Stomach (tissue), 9 donors: ENCODE measurements around the gene AP1B1. TPM values are rescaled to one million over a fixed set of nuclear protein-coding genes. Genes with fewer than 3 reads are reported as not detected.

Experiments
- DNase-seq, 2 donors: peaks; one replicate each; pipeline versions ENCODE4 v3.0.0 to v3.0.0-alpha.2; 2013 to 2019
- H3K27ac ChIP-seq, 5 donors: fragments of 200-600 bp in 4 of 5; sonication (generic) in 4 of 5; one replicate each; pipeline ENCODE4 v1.5.1; 2013 to 2019; ENCODE audit warnings: mild to moderate bottlenecking in 1 of 5, moderate library complexity in 1 of 5
- H3K27me3 ChIP-seq, 3 donors: fragments of 200-600 bp; sonication (generic); one replicate each; pipeline ENCODE4 v1.5.1; 2017 to 2019; ENCODE audit warnings: mixed run types in 1 of 3
- H3K36me3 ChIP-seq, 4 donors: fragments of 200-600 bp; sonication (generic); 1 replicate in 3 of 4; 2 replicates in 1 of 4; pipeline ENCODE4 v1.5.1; 2016 to 2019
- H3K4me1 ChIP-seq, 4 donors: fragments of 200-600 bp; sonication (generic); one replicate each; pipeline ENCODE4 v1.5.1; 2016 to 2019
- H3K4me3 ChIP-seq, 4 donors: fragments of 200-600 bp; sonication (generic) in 3 of 4; one replicate each; pipeline ENCODE4 v1.5.1; 2016 to 2019; ENCODE audit warnings: mild to moderate bottlenecking in 1 of 4
- H3K9me3 ChIP-seq, 4 donors: fragments of 200-600 bp; sonication (generic); one replicate each; pipeline ENCODE4 v1.5.1; 2016 to 2019
- EP300 ChIP-seq: sonication (generic); formaldehyde crosslinking; IDR thresholded peaks from one replicate; pipeline ENCODE4 v1.6.1; 2017; ENCODE audit warnings: antibody characterized with exemption
- POLR2A ChIP-seq, 4 donors: fragments of 450-650 bp; IDR thresholded peaks; one replicate each; pipeline ENCODE4 v1.6.1; 2016; ENCODE audit warnings: antibody characterized with exemption in 4 of 4, control low read depth in 2 of 4, mild to moderate bottlenecking in 1 of 4, moderate library complexity in 1 of 4
- POLR2AphosphoS5 ChIP-seq, 3 donors: sonication (generic); formaldehyde crosslinking; IDR thresholded peaks; one replicate each; pipeline ENCODE4 v1.6.1; 2016; ENCODE audit warnings: antibody characterized with exemption in 3 of 3
- WGBS, 5 donors: extraction: QIAGEN DNeasy Blood & Tissue Kit in 3 of 5; methylation state at CpG; one replicate each; pipeline versions ENCODE4 v1.1.5 to v1.1.7; 2013 to 2018; 5-methylcytosine and 5-hydroxymethylcytosine counted together
- intact Hi-C: fragments of 100-400 bp; cut with DNase I; formaldehyde crosslinking; loops from one replicate; pipeline ENCODE4 v1.15.1; 2023; ENCODE audit warnings: low total_unique reads
- polyA plus RNA-seq, 3 donors: library from polyadenylated mRNA; stranded (reverse); fragments of 200-250 nt; gene quantifications; one replicate each; pipeline ENCODE4 v1.2.3, GENCODE V29; 2013
- total RNA-seq, 5 donors: library from RNA; depleted of rRNA; stranded (reverse); fragments of >200 nt; gene quantifications; one replicate each; pipeline versions ENCODE4 v1.1.0 to v1.2.3, GENCODE V29; 2014 to 2016
- TF ChIP-seq, protein P1 (sequence below), 7 experiments: fragments of 450-650 bp in 4 of 7; fragments of 200-600 bp in 3 of 7; sonication (generic) in 3 of 7; IDR thresholded peaks; one replicate each; pipeline ENCODE4 v1.5.1; 2016 to 2019; ENCODE audit warnings: antibody characterized with exemption in 7 of 7, control low read depth in 2 of 7, mild to moderate bottlenecking in 1 of 7
- donor health status: healthy with polysubstance abuse.
- donor health status: Bipolar disorder and iron deficiency.
- donor health status: healthy.

AP1B1 gene
- total and polyA plus RNA-seq, 8 donors: 19.8 to 109 (median 43.9) TPM

DNA sequence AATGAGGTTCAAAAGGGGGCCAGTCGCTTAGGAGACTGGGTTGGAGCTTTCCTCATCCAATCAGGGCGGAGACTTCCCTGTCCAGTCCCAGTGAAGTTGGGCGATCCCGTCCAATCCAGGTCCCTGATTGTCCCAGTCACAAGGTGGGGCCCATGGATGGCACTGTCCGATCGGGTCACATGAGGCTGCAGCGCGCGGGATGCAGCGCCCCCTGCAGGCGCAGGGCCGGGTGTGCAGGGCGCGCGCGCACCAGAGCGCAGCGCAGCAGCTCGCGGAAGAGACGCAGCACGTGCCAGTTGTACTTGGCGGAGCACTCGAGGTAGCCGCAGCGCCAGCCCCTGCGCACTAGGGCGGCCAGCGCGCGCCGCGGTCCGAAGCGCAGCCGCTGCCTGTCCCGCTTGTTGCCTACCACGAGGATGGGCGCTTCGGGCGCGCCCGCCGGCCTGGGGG is 75.2 kb downstream of the AP1B1 start:
- peak in 1 of 2 donors; percentile 83 for DNase-seq
- Histone ChIP-seq H3K36me3 (no peaks in the 10 kb centered on the region), H3K4me1 (peaks cover 65 to 76% (median 72%) of the 10 kb centered on the region in 4 donors), H3K4me3 (no peak overlapping the region), H3K27me3 (peaks cover 15 to 45% (median 40%) of the 10 kb centered on the region in 3 donors), H3K27ac (no peak overlapping the region), H3K9me3 (no peaks in the 10 kb centered on the region)
- intact Hi-C loops: no loop called here
- TF ChIP-seq, protein P1, sequence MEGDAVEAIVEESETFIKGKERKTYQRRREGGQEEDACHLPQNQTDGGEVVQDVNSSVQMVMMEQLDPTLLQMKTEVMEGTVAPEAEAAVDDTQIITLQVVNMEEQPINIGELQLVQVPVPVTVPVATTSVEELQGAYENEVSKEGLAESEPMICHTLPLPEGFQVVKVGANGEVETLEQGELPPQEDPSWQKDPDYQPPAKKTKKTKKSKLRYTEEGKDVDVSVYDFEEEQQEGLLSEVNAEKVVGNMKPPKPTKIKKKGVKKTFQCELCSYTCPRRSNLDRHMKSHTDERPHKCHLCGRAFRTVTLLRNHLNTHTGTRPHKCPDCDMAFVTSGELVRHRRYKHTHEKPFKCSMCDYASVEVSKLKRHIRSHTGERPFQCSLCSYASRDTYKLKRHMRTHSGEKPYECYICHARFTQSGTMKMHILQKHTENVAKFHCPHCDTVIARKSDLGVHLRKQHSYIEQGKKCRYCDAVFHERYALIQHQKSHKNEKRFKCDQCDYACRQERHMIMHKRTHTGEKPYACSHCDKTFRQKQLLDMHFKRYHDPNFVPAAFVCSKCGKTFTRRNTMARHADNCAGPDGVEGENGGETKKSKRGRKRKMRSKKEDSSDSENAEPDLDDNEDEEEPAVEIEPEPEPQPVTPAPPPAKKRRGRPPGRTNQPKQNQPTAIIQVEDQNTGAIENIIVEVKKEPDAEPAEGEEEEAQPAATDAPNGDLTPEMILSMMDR (IDR thresholded peaks at IDR 0.05): peak in 5 of 7 experiments; percentile 30 to 64 (median 54)
- no peak for TF ChIP-seq POLR2A (IDR thresholded peaks at IDR 0.05)
- TF ChIP-seq POLR2AphosphoS5 (IDR thresholded peaks at IDR 0.05): peak in 2 of 3 donors; percentile 6 to 44
- TF ChIP-seq EP300: no peak
- 16 to 46% (median 19%) methylated on average over 4 to 44 of the region's 44 CpGs for WGBS, 5 donors

DNA sequence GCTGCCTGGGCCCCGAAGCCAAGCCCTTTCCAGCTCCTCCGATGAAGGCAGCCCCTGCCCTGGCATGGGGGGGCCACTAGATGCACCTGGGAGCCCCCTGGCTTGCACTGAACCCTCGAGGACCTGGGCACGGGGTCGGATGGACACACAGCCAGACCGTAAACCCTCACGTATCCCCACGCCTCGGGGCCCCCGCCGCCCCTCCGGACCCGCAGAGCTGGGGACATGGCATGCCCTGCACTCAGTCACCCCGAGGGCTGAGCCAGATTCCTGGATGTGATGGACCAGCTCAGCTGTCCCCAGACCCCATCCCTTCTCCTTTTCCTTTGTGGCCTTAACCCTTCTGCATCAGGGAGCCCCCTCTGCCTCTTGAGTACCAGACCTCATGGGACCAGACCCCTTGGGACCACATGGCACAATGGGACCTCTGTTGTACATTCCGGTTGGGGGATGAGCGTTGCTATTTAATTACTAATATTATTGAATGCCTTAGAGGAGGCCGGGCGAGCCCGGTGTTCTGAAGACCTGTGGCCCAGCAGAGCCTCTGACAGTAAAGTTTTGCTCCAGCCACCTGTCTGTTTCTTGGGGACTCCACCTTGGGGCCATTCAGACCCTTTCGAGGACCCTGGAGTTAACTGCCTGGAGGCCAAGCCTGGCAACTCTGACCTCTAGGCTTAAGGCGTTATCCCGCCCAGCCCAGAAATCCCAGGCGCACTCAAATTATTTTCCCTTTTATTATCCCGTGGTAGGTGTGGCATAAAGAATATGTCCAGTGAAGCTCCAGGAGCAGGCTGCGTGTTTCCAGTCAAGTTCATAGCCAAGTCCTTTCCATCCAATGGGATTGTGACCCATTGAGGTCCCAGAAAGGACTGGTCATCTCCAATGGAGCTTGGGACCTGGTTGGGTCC is 75.9 kb downstream of the AP1B1 start:
- Histone ChIP-seq H3K27me3 (peaks cover 15 to 45% (median 40%) of the 10 kb centered on the region in 3 donors), H3K9me3 (no peaks in the 10 kb centered on the region), H3K4me1 (peaks cover 72 to 82% (median 79%) of the 10 kb centered on the region in 4 donors), H3K27ac (peak overlapping the region in 2 of 5 donors; percentile 88 to 90), H3K36me3 (no peaks in the 10 kb centered on the region), H3K4me3 (no peak overlapping the region)
- DNase-seq: no peak
- intact Hi-C loops: no loop called here
- 86 to 94% (median 91%) methylated on average over 23 to 25 of the region's 25 CpGs for WGBS, 5 donors
- TF ChIP-seq EP300 (no peak), POLR2AphosphoS5 (IDR thresholded peaks at IDR 0.05) (no peak), POLR2A (IDR thresholded peaks at IDR 0.05) (no peak)
- TF ChIP-seq, protein P1 (IDR thresholded peaks at IDR 0.05): no peak

DNA sequence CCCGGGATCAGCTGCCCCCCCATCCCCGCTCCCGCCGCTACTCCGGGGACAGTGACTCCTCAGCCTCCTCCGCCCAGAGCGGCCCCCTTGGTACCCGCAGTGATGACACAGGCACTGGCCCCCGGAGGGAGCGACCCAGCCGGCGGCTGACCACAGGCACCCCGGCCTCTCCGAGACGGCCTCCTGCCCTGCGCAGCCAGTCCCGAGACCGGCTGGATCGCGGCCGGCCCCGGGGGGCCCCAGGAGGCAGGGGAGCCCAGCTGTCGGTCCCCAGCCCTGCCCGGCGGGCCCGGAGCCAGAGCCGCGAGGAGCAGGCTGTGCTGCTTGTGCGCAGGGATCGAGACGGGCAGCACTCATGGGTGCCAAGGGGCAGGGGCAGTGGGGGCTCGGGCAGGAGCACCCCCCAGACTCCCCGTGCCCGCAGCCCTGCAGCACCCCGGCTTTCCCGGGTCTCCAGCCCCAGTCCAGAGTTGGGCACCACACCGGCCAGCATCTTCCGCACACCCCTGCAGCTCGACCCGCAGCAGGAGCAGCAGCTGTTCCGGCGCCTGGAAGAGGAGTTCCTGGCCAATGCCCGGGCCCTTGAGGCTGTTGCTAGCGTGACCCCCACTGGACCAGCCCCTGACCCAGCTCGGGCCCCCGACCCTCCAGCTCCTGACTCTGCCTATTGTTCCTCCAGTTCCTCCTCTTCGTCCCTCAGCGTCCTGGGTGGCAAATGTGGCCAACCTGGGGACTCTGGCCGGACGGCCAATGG is 76.7 kb downstream of the AP1B1 start:
- Histone ChIP-seq H3K27me3 (peaks cover 15 to 47% (median 38%) of the 10 kb centered on the region in 3 donors), H3K9me3 (no peaks in the 10 kb centered on the region), H3K4me1 (peaks cover 77 to 89% (median 84%) of the 10 kb centered on the region in 4 donors), H3K4me3 (peak overlapping the region; percentile 6 to 31 (median 13)), H3K27ac (peak overlapping the region; percentile 48 to 90 (median 88)), H3K36me3 (no peaks in the 10 kb centered on the region)
- no peak for TF ChIP-seq POLR2A (IDR thresholded peaks at IDR 0.05)
- TF ChIP-seq, protein P1 (IDR thresholded peaks at IDR 0.05): no peak
- TF ChIP-seq EP300: no peak
- no peak for TF ChIP-seq POLR2AphosphoS5 (IDR thresholded peaks at IDR 0.05)
- 59 to 71% (median 67%) methylated on average over 34 to 50 of the region's 50 CpGs for WGBS, 5 donors
- intact Hi-C loops: no loop called here
- peak in 1 of 2 donors; percentile 43 for DNase-seq

DNA sequence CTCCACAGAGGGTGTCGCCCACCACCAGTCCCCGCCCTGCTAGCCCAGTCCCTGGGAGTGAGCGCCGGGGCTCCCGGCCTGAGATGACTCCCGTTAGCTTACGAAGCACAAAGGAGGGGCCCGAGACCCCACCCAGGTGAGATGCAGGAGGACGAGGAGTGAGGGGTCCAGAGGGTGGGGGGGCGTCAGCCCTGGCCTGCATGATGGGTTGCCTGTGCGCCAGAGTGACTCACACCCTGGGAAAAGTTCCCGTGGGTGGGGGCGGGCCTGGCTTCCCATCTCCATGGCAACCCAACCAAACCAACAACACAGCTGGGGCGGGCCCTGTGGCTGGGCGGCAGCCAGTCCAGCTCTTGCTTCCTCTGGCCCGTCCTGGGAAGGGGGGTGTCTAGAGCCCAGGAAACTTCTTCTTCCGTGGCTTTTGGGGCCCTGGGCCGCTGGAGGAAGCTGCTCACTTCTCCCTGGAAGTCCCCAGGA is 77.5 kb downstream of the AP1B1 start:
- peaks cover 79 to 93% (median 90%) of the 10 kb centered on the region in 4 donors for H3K4me1 ChIP-seq
- no peaks in the 10 kb centered on the region for H3K9me3 ChIP-seq
- H3K27ac ChIP-seq: peak overlapping the region; percentile 48 to 90 (median 88)
- WGBS, 5 donors: 7 to 11% (median 9%) methylated on average over 12 to 18 of the region's 18 CpGs
- peaks cover 10 to 40% (median 30%) of the 10 kb centered on the region in 3 donors for H3K27me3 ChIP-seq
- no peaks in the 10 kb centered on the region for H3K36me3 ChIP-seq
- DNase-seq: peak; percentile 89 to 98
- TF ChIP-seq, protein P1 (IDR thresholded peaks at IDR 0.05): no peak
- TF ChIP-seq POLR2AphosphoS5 (IDR thresholded peaks at IDR 0.05): peak in 2 of 3 donors; percentile 53 to 73
- H3K4me3 ChIP-seq: peak overlapping the region; percentile 6 to 31 (median 13)
- intact Hi-C loops: no loop called here
